ENCODE measurements around the gene PCSK6. TPM values are rescaled to one million over a fixed set of nuclear protein-coding genes. Genes with fewer than 3 reads are reported as not detected.
"Not testable (repeated sequence)": the region's sequence is repeated elsewhere in the genome, so short reads cannot be mapped to it uniquely, and the experiment has no call there.

Gene PCSK6
- total RNA-seq, 2 donors from 2014 or later, result 1.9 to 27.8 TPM

GRCh38 chr15:101296418-101297405, 192.8 kb downstream of the PCSK6 start:
- Mint-ChIP-seq H3K4me1 (peaks cover 30% of the 10 kb centered on the region), H3K27ac (peak overlapping the region; percentile 95), H3K36me3 (ENCODE audit: low read depth) (peaks cover 2% of the 10 kb centered on the region), H3K4me3 (peak overlapping the region; percentile 96), H3K27me3 (no peaks in the 10 kb centered on the region)
- ATAC-seq (no peak), DNase-seq (no peak)
- no peaks in the 10 kb centered on the region for H3K9me3 ChIP-seq (ENCODE audit: control insufficient read depth, low read length, poor library complexity, severe bottlenecking)

DNA sequence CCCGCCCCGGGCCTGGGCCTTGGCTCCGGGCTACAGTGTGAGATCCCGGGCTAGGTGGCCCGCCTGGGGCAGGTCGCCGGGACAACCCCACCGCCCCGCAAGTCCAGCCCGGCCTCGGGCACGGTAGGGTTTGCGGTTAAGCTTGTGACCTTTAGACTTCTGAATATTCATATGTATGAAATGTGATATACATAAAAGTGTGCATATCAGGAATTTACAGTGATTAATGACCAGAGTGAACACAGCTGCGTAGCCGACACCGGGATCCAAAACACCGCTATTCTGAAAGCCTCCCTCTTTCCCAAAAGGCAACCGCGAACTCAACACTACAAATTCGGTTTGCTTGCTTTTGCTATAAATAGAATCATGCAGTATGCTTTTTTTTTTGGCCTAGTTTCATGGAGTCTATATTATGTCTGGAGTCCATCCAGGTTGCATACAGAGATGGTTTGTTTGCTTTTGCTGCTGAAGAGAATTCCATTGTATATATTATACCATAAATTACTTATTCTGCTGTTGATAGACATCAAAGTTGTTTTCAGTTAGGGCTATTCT, 193.8 kb downstream of the PCSK6 start:
- DNase-seq (no peak), ATAC-seq (no peak)
- Mint-ChIP-seq H3K4me1 (peaks cover 33% of the 10 kb centered on the region), H3K27ac (peak overlapping the region; percentile 95), H3K36me3 (ENCODE audit: low read depth) (peaks cover 2% of the 10 kb centered on the region), H3K27me3 (no peaks in the 10 kb centered on the region), H3K4me3 (peak overlapping the region; percentile 96)
- no peaks in the 10 kb centered on the region for H3K9me3 ChIP-seq (ENCODE audit: control insufficient read depth, low read length, poor library complexity, severe bottlenecking)

DNA sequence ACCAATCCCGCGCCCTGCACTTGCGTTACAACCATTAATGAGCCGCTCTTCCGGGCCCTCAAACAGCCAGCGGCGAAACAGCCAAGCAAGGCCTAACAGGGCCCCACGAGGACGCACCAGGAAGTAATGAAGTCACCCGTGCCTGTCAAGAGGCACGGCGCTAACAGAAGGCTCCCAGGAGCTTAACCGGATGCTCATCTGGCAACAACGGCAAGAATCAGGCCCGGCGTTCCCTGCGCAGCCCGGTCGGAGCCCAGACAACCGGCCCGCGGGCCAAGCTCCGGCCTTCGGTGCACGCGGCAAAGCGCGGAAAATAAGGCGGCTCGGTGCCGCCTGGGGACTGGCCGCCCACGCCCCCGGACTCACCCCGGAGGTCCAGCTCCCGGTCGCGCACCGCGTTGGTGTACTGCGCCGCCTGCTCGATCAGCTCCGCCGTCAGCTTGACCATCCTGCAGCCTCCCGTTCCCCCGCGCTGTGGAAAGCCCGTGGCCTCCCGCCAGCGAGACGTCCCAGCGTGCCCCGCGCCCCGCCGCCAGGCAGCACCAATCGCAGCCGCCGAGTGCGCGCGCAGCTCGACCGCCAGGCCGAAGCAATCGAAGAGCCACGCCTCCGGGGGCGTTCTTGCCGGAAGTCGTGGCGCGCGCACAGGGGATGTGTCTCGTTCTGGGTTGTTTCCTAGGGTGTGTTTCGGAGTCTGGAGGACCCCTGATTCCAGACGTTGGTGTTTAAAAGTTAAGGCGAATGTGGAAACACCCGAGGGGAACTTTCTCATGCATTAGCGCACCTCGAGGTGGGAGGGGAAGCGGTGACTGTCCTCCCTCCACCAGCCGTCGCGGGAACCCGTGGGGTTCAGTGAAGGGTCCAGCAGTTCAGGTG, 194.5 kb downstream of the PCSK6 start, which contains the start of gene SNRPA1:
Gene SNRPA1, minus strand, starts transcription at position 518 of the 876 bp plus-strand sequence. Its CDS starts 70 bp downstream, at position 448.
- peaks cover 2% of the 10 kb centered on the region for H3K36me3 Mint-ChIP-seq (ENCODE audit: low read depth)
- peaks cover 36% of the 10 kb centered on the region for H3K4me1 Mint-ChIP-seq
- peak; percentile 95 to 98 (median 98) for DNase-seq
- H3K4me3 Mint-ChIP-seq, result peak within 1 kb of the TSS; percentile 96
- peak within 1 kb of the TSS; percentile 95 for H3K27ac Mint-ChIP-seq
- H3K9me3 ChIP-seq (ENCODE audit: control insufficient read depth, low read length, poor library complexity, severe bottlenecking), result no peaks in the 10 kb centered on the region
- H3K27me3 Mint-ChIP-seq, result no peaks in the 10 kb centered on the region
- peak; percentile 85 for ATAC-seq

DNA sequence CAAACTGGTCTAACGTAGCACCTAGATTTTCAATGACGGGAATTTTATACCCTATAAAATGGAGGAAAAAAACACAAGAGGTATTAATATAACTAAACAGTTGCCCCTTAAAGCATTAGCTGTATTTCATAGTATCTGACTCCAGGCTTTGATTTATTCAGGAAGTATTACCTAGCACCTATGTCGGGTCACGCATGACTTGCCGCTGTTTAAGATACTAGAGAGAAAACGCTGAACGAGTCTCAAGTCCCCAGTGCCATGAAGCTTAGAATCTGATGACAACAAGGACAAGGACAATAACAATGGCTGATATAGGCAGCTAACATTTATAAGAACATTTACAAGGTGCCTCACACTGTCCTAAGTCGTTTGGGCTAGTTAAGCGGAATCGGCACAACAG, 196.4 kb downstream of the PCSK6 start:
- Mint-ChIP-seq H3K36me3 (ENCODE audit: low read depth) (peaks cover 6% of the 10 kb centered on the region), H3K27ac (peak overlapping the region; percentile 95), H3K4me1 (peaks cover 44% of the 10 kb centered on the region), H3K4me3 (peak overlapping the region; percentile 96), H3K27me3 (no peaks in the 10 kb centered on the region)
- H3K9me3 ChIP-seq (ENCODE audit: control insufficient read depth, low read length, poor library complexity, severe bottlenecking), result no peaks in the 10 kb centered on the region
- no peak for DNase-seq
- ATAC-seq, result no peak

DNA sequence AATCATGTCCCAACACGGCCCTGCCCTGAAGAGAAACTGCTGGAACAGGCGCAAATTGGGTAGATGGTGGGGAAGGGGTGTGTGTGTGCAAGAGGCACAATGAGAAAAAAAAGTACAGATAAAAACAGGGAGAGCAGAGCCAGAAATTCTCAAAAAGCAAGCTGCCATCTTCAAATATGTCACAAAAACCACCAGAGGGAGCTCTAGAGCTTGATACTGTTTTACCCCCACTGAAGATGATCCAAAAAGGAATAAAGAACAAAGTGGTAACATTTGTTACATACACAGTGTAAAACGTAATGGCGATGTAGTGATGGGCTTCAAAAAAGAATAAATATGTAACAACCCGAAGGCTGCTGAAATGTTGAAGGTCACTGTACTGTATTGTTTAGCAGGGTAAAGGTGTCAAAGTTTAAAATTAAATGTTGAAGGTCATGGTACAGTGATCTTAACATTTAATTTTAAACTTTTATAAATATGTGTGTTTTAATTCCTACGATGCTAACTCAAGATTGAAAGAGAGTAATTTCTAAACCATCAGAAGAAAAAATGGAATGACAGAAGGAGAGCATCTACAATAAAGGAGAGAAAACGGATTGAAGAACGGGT, 200.5 kb downstream of the PCSK6 start:
- no peaks in the 10 kb centered on the region for H3K27me3 Mint-ChIP-seq
- DNase-seq (no peak), ATAC-seq (peak; percentile 67)
- H3K4me1 Mint-ChIP-seq, result peaks cover 34% of the 10 kb centered on the region
- H3K27ac Mint-ChIP-seq, result no peak overlapping the region
- no peaks in the 10 kb centered on the region for H3K9me3 ChIP-seq (ENCODE audit: control insufficient read depth, low read length, poor library complexity, severe bottlenecking)
- peaks cover 4% of the 10 kb centered on the region for H3K36me3 Mint-ChIP-seq (ENCODE audit: low read depth)
- H3K4me3 Mint-ChIP-seq, result no peak overlapping the region

DNA sequence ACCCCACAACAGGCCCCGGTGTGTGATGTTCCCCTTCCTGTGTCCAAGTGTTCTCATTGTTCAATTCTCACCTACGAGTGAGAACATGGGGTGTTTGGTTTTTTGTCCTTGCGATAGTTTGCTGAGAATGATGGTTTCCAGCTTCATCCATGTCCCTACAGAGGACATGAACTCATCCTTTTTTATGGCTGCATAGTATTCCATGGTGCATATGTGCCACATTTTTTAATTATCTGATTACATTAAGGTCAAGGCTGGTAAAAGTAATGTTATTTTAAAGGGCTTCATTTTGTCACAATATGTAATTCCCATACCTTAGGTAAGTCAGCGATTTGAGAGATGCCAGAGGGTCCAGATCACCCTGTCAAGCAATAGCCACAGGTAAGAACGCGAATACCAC, 202.2 kb downstream of the PCSK6 start:
- Mint-ChIP-seq H3K27ac (peak overlapping the region; percentile 24), H3K4me1 (peaks cover 20% of the 10 kb centered on the region)
- H3K4me3 Mint-ChIP-seq; H3K27me3 Mint-ChIP-seq; DNase-seq; ATAC-seq; H3K9me3 ChIP-seq (ENCODE audit: control insufficient read depth, low read length, poor library complexity, severe bottlenecking); H3K36me3 Mint-ChIP-seq (ENCODE audit: low read depth): not testable (repeated sequence)

GRCh38 chr15:101286471-101287114, 202.9 kb downstream of the PCSK6 start:
- Mint-ChIP-seq H3K27me3 (no peaks in the 10 kb centered on the region), H3K4me1 (peaks cover 15% of the 10 kb centered on the region), H3K4me3 (no peak overlapping the region), H3K27ac (peak overlapping the region; percentile 11), H3K36me3 (ENCODE audit: low read depth) (peaks cover 6% of the 10 kb centered on the region)
- H3K9me3 ChIP-seq (ENCODE audit: control insufficient read depth, low read length, poor library complexity, severe bottlenecking), result no peaks in the 10 kb centered on the region
- no peak for DNase-seq
- ATAC-seq, result no peak

DNA sequence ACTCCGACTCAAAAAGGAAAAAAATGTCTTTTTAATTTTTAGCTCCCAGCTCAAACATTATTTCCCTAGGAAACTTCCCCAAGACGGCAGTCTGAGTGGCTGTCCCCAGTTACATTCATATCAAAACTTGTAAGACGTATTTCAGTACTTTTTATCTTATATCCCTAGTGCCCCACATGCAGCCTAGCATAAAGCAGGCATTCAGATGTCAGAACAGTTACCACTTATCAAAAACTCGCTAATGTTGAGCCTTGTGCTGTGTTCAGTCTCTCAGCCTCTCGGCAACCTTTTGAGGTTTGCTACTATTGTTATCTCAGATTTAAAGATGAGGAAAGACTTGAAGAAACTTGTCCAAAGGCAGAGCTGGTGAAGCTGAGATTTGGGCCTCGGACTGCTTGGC, 205.6 kb downstream of the PCSK6 start:
- no peaks in the 10 kb centered on the region for H3K9me3 ChIP-seq (ENCODE audit: control insufficient read depth, low read length, poor library complexity, severe bottlenecking)
- no peak overlapping the region for H3K4me3 Mint-ChIP-seq
- DNase-seq, result no peak
- H3K4me1 Mint-ChIP-seq, result peaks cover 8% of the 10 kb centered on the region
- no peaks in the 10 kb centered on the region for H3K27me3 Mint-ChIP-seq
- H3K27ac Mint-ChIP-seq, result no peak overlapping the region
- ATAC-seq, result no peak
- H3K36me3 Mint-ChIP-seq (ENCODE audit: low read depth), result peaks cover 4% of the 10 kb centered on the region

DNA sequence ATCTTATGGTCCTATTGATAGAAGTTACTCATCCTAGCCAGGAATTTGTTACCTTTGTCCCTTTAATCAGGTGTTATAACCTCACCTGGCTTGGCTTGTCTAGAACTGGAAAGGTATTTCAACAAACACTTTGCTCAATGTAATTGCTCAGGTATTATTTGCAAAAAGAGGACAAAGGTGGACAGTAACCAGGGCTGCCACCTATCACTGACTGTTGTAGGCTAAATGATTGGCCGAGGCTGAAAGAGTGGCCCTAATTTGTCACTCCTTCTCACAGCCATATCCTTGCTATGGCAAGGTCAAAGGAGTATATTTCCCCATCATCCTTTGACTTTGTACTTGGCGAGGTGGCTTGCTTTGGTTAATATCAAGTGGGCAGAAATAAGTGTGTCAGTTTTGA, 209.5 kb downstream of the PCSK6 start:
- ATAC-seq (no peak), DNase-seq (no peak)
- Mint-ChIP-seq H3K36me3 (ENCODE audit: low read depth) (peaks cover 2% of the 10 kb centered on the region), H3K4me3 (no peak overlapping the region), H3K27ac (no peak overlapping the region), H3K4me1 (peaks cover 5% of the 10 kb centered on the region), H3K27me3 (no peaks in the 10 kb centered on the region)
- H3K9me3 ChIP-seq (ENCODE audit: control insufficient read depth, low read length, poor library complexity, severe bottlenecking), result no peaks in the 10 kb centered on the region

DNA sequence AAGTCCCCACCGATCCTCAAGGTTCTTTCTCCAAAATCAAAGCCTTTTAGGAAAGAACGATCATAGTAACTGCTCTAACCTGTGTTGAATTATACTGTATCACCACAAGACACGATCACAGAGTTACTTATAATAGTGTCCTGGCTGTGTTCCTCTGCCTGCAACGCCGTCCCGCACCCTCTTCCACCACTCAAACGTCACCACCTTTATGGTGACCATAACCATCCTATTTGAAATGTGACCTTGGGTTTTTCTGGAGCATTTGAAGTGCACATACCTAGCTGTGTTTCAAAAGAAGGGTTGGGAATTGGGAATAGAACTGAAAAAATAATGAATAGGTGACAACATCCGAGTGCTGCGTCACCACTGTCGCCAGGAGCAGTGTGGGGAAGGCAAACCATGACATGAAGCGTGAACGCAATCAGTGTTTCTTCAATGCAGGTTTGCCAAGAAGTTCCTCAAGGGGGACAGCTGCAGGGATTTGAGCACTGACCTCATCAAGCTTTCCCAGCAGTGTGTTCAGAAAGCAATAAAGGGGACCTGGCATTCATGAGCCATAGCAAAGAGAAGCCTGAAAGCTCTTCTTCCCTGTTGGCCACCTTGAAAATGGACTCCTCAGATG, 211.5 kb downstream of the PCSK6 start:
- peaks cover 10% of the 10 kb centered on the region for H3K4me1 Mint-ChIP-seq
- H3K9me3 ChIP-seq (ENCODE audit: control insufficient read depth, low read length, poor library complexity, severe bottlenecking), result no peaks in the 10 kb centered on the region
- no peak for ATAC-seq
- peaks cover 13% of the 10 kb centered on the region for H3K36me3 Mint-ChIP-seq (ENCODE audit: low read depth)
- peak overlapping the region; percentile 66 for H3K27ac Mint-ChIP-seq
- no peak for DNase-seq
- no peaks in the 10 kb centered on the region for H3K27me3 Mint-ChIP-seq
- H3K4me3 Mint-ChIP-seq, result peak overlapping the region; percentile 99

DNA sequence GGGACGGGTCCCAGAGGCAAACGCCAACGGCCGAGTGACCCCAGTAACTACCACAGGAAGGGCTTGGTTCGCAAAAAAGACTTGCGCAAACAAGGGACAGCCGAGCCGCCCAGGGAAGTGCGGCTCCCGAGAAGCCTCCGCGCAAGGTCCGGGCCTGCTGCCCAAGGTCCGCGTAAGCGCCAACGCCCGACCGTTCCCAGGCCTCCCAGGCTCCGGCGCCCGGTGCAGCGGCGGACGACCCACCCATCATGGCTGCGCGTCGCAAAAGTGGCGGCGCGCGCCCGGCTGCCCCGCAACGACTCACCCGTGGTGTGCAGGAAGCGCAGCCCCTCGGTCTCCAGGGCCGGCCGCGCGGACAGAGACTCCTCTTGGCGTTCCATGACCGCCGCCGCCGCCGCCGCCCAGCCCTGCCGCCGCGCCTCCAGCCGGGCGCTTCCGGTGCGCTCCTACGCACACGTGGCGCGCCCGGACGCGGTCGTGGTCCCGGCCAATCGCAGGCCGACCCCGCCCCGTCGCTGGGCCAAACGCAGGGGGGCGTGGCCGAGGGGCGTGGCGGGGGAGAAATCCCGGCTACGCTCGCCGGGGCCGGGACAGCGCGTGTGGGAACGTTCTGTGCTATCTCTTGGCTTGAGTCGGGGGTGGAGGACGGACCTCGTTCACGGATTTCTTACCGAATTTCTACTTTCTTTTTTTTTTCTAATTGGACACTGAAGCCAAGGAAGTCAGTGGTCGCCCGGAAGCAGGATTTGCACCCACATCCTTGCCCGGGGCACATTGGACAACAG, 212.3 kb downstream of the PCSK6 start, which contains the start of gene SELENOS:
Gene SELENOS, minus strand, starts transcription at position 448 of the 785 bp plus-strand sequence. Its CDS starts 68 bp downstream, at position 380.
- Mint-ChIP-seq H3K27me3 (no peaks in the 10 kb centered on the region), H3K4me1 (peaks cover 10% of the 10 kb centered on the region), H3K4me3 (peak within 1 kb of the TSS; percentile 99), H3K36me3 (ENCODE audit: low read depth) (peaks cover 13% of the 10 kb centered on the region), H3K27ac (peak within 1 kb of the TSS; percentile 96)
- DNase-seq, result peak; percentile 85 to 96 (median 85)
- H3K9me3 ChIP-seq (ENCODE audit: control insufficient read depth, low read length, poor library complexity, severe bottlenecking), result no peaks in the 10 kb centered on the region
- ATAC-seq, result peak; percentile 98

All from T-helper 17 cell (primary cell).